H1 (cell line): ENCODE measurements around the gene NFYA. TPM values are rescaled to one million over a fixed set of nuclear protein-coding genes. Genes with fewer than 3 reads are reported as not detected.

Experiments
- CTCF ChIA-PET: fragments of 300-600 bp; sonication (Branson Sonifier 250); formaldehyde crosslinking; loops from one replicate; lab custom pipeline; 2021; ENCODE audit not compliant: partially characterized antibody; lab: Charles Lee
- POLR2A ChIA-PET: fragments of 300-600 bp; sonication (Branson Sonifier 250); formaldehyde crosslinking; loops from one replicate; lab custom pipeline; 2021; ENCODE audit warnings: inconsistent platforms; ENCODE audit not compliant: partially characterized antibody; lab: Charles Lee
- DNase-seq, 2 experiments: peaks; one replicate each; pipeline versions ENCODE4 v3.0.0 to v3.0.0-alpha.2; 2010 to 2022; ENCODE audit warnings: low spot score in 2 of 2, low read depth in 1 of 2, mixed read lengths in 1 of 2
- FAIRE-seq: peaks from 2 replicates; lab custom pipeline; 2011; peaks lifted over from hg19 to GRCh38; lab: Jason Lieb, UNC
- H2AFZ ChIP-seq: 2 replicates; pipeline ENCODE4 v1.8.1; 2012; ENCODE audit warnings: low read length, inconsistent platforms
- H2AK5ac ChIP-seq: 2 replicates; pipeline ENCODE4 v1.6.1; 2013; ENCODE audit warnings: low read depth, low read length
- H2BK120ac ChIP-seq: replicated peaks from 2 replicates; pipeline ENCODE3; 2013; ENCODE audit warnings: low read depth, low read length, inconsistent platforms
- H2BK12ac ChIP-seq: 2 replicates; pipeline ENCODE4 v1.6.1; 2013; ENCODE audit warnings: low read depth, low read length
- H2BK15ac ChIP-seq: 2 replicates; pipeline ENCODE4 v1.6.1; 2013; ENCODE audit warnings: low read length
- H2BK20ac ChIP-seq: 2 replicates; pipeline ENCODE4 v1.6.1; 2013; ENCODE audit warnings: low read length
- H2BK5ac ChIP-seq: 2 replicates; pipeline ENCODE4 v1.6.1; 2013; ENCODE audit warnings: low read depth, low read length
- H3K14ac ChIP-seq: 2 replicates; pipeline ENCODE4 v1.6.1; 2013; ENCODE audit warnings: inconsistent platforms; ENCODE audit not compliant: insufficient read length
- H3K18ac ChIP-seq: 2 replicates; pipeline ENCODE4 v1.6.1; 2013; ENCODE audit warnings: low read length; ENCODE audit errors: extremely low read depth
- H3K23ac ChIP-seq: 2 replicates; pipeline ENCODE4 v1.6.1; 2013; ENCODE audit warnings: inconsistent platforms; ENCODE audit not compliant: insufficient read length
- H3K23me2 ChIP-seq: 2 replicates; pipeline ENCODE4 v1.6.1; 2013; ENCODE audit warnings: low read depth, low read length
- H3K27ac ChIP-seq: 2 replicates; pipeline ENCODE4 v1.6.1; 2011; ENCODE audit warnings: low read depth, low read length, inconsistent platforms
- H3K27me3 ChIP-seq, 4 experiments: replicated peaks in 1 of 4; 1 replicate in 1 of 4; 2 replicates in 3 of 4; pipeline versions ENCODE4 v1.6.1 to v1.8.1; 2011 to 2013; ENCODE audit warnings: low read length in 3 of 4, mild to moderate bottlenecking in 3 of 4, inconsistent platforms in 2 of 4, mixed read lengths in 2 of 4, moderate library complexity in 1 of 4; ENCODE audit not compliant: control insufficient read depth in 3 of 4, insufficient read depth in 3 of 4; ENCODE audit errors: extremely low read depth in 1 of 4
- H3K36me3 ChIP-seq, 4 experiments: 2 replicates each; pipeline versions ENCODE4 v1.6.1 to v1.8.1; 2011 to 2013; ENCODE audit warnings: mild to moderate bottlenecking in 4 of 4, low read length in 3 of 4, moderate library complexity in 2 of 4, control low read depth in 1 of 4, inconsistent platforms in 1 of 4; ENCODE audit not compliant: insufficient read depth in 4 of 4, control insufficient read depth in 2 of 4
- H3K4ac ChIP-seq: replicated peaks from 2 replicates; pipeline ENCODE3; 2013; ENCODE audit warnings: low read length, low read depth, mixed read lengths, inconsistent platforms; ENCODE audit not compliant: insufficient read length
- H3K4me1 ChIP-seq, 4 experiments: replicated peaks in 1 of 4; 1 replicate in 1 of 4; 2 replicates in 3 of 4; pipeline versions ENCODE4 v1.6.1 to v1.8.1; 2011 to 2013; ENCODE audit warnings: low read length in 3 of 4, inconsistent platforms in 2 of 4, mixed read lengths in 1 of 4; ENCODE audit not compliant: insufficient read depth in 4 of 4, control insufficient read depth in 3 of 4
- H3K4me2 ChIP-seq, 2 experiments: 2 replicates each; pipeline versions ENCODE4 v1.6.1 to v1.8.1; 2011 to 2013; ENCODE audit warnings: low read depth in 2 of 2, low read length in 2 of 2, control low read depth in 1 of 2, inconsistent platforms in 1 of 2, mild to moderate bottlenecking in 1 of 2; ENCODE audit not compliant: insufficient read depth in 1 of 2
- H3K4me3 ChIP-seq, 4 experiments: fragments of 200-600, 300-600 bp in 1 of 4; sonication (generic), shearing (Covaris generic), sonication (Bioruptor Twin) in 1 of 4; 2 replicates each; pipeline versions ENCODE4 v1.5.1 to v1.8.1; 2011 to 2016; ENCODE audit warnings: low read length in 4 of 4, low read depth in 3 of 4, control low read depth in 2 of 4, inconsistent platforms in 2 of 4, mild to moderate bottlenecking in 2 of 4, mixed read lengths in 1 of 4, moderate library complexity in 1 of 4; ENCODE audit not compliant: insufficient read depth in 2 of 4; ENCODE audit errors: extremely low read depth in 1 of 4
- H3K56ac ChIP-seq: replicated peaks from 2 replicates; pipeline ENCODE3; 2013; ENCODE audit warnings: low read depth, mild to moderate bottlenecking, mixed read lengths, low read length, inconsistent platforms; ENCODE audit not compliant: insufficient read length
- H3K79me1 ChIP-seq: 2 replicates; pipeline ENCODE4 v1.6.1; 2013; ENCODE audit warnings: low read depth, low read length, control low read depth
- H3K79me2 ChIP-seq, 2 experiments: 2 replicates each; pipeline versions ENCODE4 v1.6.1 to v1.8.1; 2012 to 2013; ENCODE audit warnings: low read length in 2 of 2, mild to moderate bottlenecking in 2 of 2, inconsistent platforms in 1 of 2; ENCODE audit not compliant: insufficient read depth in 2 of 2, control insufficient read depth in 1 of 2
- H3K9ac ChIP-seq, 4 experiments: replicated peaks in 1 of 4; 1 replicate in 1 of 4; 2 replicates in 3 of 4; pipeline versions ENCODE4 v1.6.1 to v1.8.1; 2011 to 2013; ENCODE audit warnings: low read depth in 3 of 4, low read length in 3 of 4, control low read depth in 2 of 4, mild to moderate bottlenecking in 2 of 4, moderate library complexity in 2 of 4, inconsistent platforms in 1 of 4; ENCODE audit errors: extremely low read depth in 1 of 4
- H3K9me3 ChIP-seq, 2 experiments: 2 replicates each; pipeline versions ENCODE4 v1.6.1 to v1.8.1; 2012 to 2013; ENCODE audit warnings: mild to moderate bottlenecking in 2 of 2, moderate library complexity in 2 of 2, control low read depth in 1 of 2, inconsistent platforms in 1 of 2, low read depth in 1 of 2, low read length in 1 of 2, mixed read lengths in 1 of 2; ENCODE audit not compliant: insufficient read depth in 2 of 2
- H4K20me1 ChIP-seq, 2 experiments: replicated peaks in 1 of 2; 2 replicates each; pipeline versions ENCODE3 to v1.8.1; 2011 to 2013; ENCODE audit warnings: inconsistent platforms in 2 of 2, low read length in 2 of 2, mild to moderate bottlenecking in 1 of 2; ENCODE audit not compliant: insufficient read depth in 2 of 2, control insufficient read depth in 1 of 2
- H4K5ac ChIP-seq: 2 replicates; pipeline ENCODE4 v1.6.1; 2013; ENCODE audit warnings: low read length, low read depth, mixed read lengths, inconsistent platforms; ENCODE audit not compliant: insufficient read length
- H4K8ac ChIP-seq: 2 replicates; pipeline ENCODE4 v1.8.0; 2013; ENCODE audit warnings: mild to moderate bottlenecking, moderate library complexity, low read length, inconsistent platforms; ENCODE audit not compliant: insufficient read depth; ENCODE audit errors: extremely low read depth
- H4K91ac ChIP-seq: replicated peaks from 2 replicates; pipeline ENCODE3; 2013; ENCODE audit warnings: low read length, mixed read lengths, inconsistent platforms; ENCODE audit not compliant: insufficient read length
- CTBP2 ChIP-seq: IDR thresholded peaks from 2 replicates; pipeline ENCODE4 v1.7.0; 2011; ENCODE audit warnings: borderline replicate concordance, mild to moderate bottlenecking, moderate library complexity, mixed read lengths, low read length; ENCODE audit not compliant: insufficient read depth, insufficient read length
- EP300 ChIP-seq, 2 experiments: IDR thresholded peaks; 1 replicate in 1 of 2; 2 replicates in 1 of 2; pipeline ENCODE4 v1.6.1; 2011 to 2012; ENCODE audit warnings: low read depth in 2 of 2, low read length in 2 of 2, mild to moderate bottlenecking in 2 of 2, borderline replicate concordance in 1 of 2, inconsistent platforms in 1 of 2, moderate library complexity in 1 of 2
- JUN ChIP-seq: IDR thresholded peaks from 2 replicates; pipeline ENCODE4 v1.6.1; 2011; ENCODE audit warnings: low read depth, mild to moderate bottlenecking, improper control_type of control experiment, low read length
- KDM1A ChIP-seq: fragments of 200-600, 300-600 bp; sonication (generic); IDR thresholded peaks from 2 replicates; pipeline ENCODE4 v1.7.1; 2016; ENCODE audit warnings: mild to moderate bottlenecking, low read length, borderline replicate concordance
- SP4 ChIP-seq: IDR thresholded peaks from 2 replicates; pipeline ENCODE4 v1.6.1; 2012; ENCODE audit warnings: low read length, inconsistent platforms
- WGBS, 2 experiments: shearing (Covaris generic) in 1 of 2; methylation state at CpG; one replicate each; pipeline versions ENCODE4 v1.1.6 to v1.1.7; 2013 to 2015; ENCODE audit warnings: low lambda C conversion rate in 2 of 2, mixed read lengths in 2 of 2, inconsistent platforms in 1 of 2, low coverage in 1 of 2, missing lambda C conversion rate in 1 of 2; ENCODE audit not compliant: insufficient replicate concordance in 2 of 2, insufficient coverage in 1 of 2, insufficient read length in 1 of 2; ENCODE audit errors: extremely low coverage in 1 of 2, missing lambda C conversion rate in 1 of 2; 5-methylcytosine and 5-hydroxymethylcytosine counted together
- polyA plus RNA-seq, 7 experiments: library from polyadenylated mRNA; depleted of rRNA in 3 of 7; stranded (reverse) in 5 of 7; unstranded in 2 of 7; fragments of >200 nt in 5 of 7; fragments of 200-250 nt in 2 of 7; gene quantifications; 1 replicate in 5 of 7; 2 replicates in 1 of 7; 4 replicates in 1 of 7; pipeline versions ENCODE4 v1.2.1 to v1.2.3, GENCODE V29; 2011 to 2013; ENCODE audit warnings: missing spikeins in 2 of 7, mixed read lengths in 2 of 7
- total RNA-seq: library from RNA; stranded (reverse); fragmentation: NEBNext Ultra II Directional; extraction: Animal tissue kit (Norgen Biotek cat#: 25700); gene quantifications from 2 replicates; pipeline ENCODE4 v1.2.1, GENCODE V29; 2021

NFYA gene
- total and polyA plus RNA-seq, 2 of the 8 experiments (the other 6 are each of a cell fraction or from before 2014, with no cell fraction given): 19.8 to 33.7 TPM

GRCh38 chr6:41038205-41038604 is 34.6 kb upstream of the NFYA start:
- no peaks in the 10 kb centered on the region for H3K36me3 ChIP-seq
- no peak overlapping the region for H4K8ac ChIP-seq
- no peaks in the 10 kb centered on the region for H3K9me3 ChIP-seq
- FAIRE-seq (no peak), DNase-seq (no peak)
- no peak overlapping the region for H2AK5ac ChIP-seq
- no peak overlapping the region for H2AFZ ChIP-seq
- H2BK20ac ChIP-seq: no peak overlapping the region
- no peak overlapping the region for H2BK5ac ChIP-seq
- no peak overlapping the region for H3K9ac ChIP-seq
- WGBS, 2 experiments: 91% methylated on average over 3 of the region's 3 CpGs; no CpG with 5 or more reads in 1 of the 2 experiments
- no peak overlapping the region for H3K4me3 ChIP-seq
- H4K5ac ChIP-seq: no peak overlapping the region
- no peak overlapping the region for H3K56ac ChIP-seq
- no peaks in the 10 kb centered on the region for H4K20me1 ChIP-seq
- no peak overlapping the region for H3K23ac ChIP-seq
- H3K14ac ChIP-seq: no peak overlapping the region
- no peak overlapping the region for H3K27ac ChIP-seq
- no peak overlapping the region for H4K91ac ChIP-seq
- no peaks in the 10 kb centered on the region; a peak in 1 of 7 replicates for H3K27me3 ChIP-seq
- H2BK120ac ChIP-seq: no peak overlapping the region
- H3K18ac ChIP-seq: no peak overlapping the region
- H2BK12ac ChIP-seq: no peak overlapping the region
- 0 out of 2 replicates have a peak overlapping the region, but pooled peaks have one; percentile 9 for H2BK15ac ChIP-seq
- no peaks in the 10 kb centered on the region for H3K79me2 ChIP-seq
- no peak overlapping the region for H3K4ac ChIP-seq
- no peaks in the 10 kb centered on the region for H3K79me1 ChIP-seq
- ChIA-PET CTCF (interaction anchor here (0.9 to 6.0 kb wide), 15 partner anchors 8 to 1053 kb away, joined by 3 to 80 read pairs (median 5); partner anchors contain the start of gene APOBEC2), POLR2A (interaction anchor here (1.9 kb wide), 1 partner anchor 10 kb away, joined by 9 read pairs; no protein-coding TSS in a partner anchor)
- H3K23me2 ChIP-seq: no peaks in the 10 kb centered on the region
- TF ChIP-seq EP300 (IDR thresholded peaks at IDR 0.05; ENCODE audit: borderline replicate concordance in 1 of 2, low read depth in 2 of 2, low read length in 2 of 2) (no peak), CTBP2 (no peak), JUN (no peak), SP4 (no peak), KDM1A (no peak)
- H3K4me2 ChIP-seq: no peak overlapping the region
- H3K4me1 ChIP-seq: peaks cover 0 to 4% (median 3%) of the 10 kb centered on the region in 4 experiments; a peak in 6 of 7 replicates
